ENCODE data around the gene SRBD1. TPM values are rescaled to one million over a fixed set of nuclear protein-coding genes. Genes with fewer than 3 reads are reported as not detected.

SRBD1 gene
- polyA plus RNA-seq, 1 donor from 2014 or later, result 5.3 TPM

DNA sequence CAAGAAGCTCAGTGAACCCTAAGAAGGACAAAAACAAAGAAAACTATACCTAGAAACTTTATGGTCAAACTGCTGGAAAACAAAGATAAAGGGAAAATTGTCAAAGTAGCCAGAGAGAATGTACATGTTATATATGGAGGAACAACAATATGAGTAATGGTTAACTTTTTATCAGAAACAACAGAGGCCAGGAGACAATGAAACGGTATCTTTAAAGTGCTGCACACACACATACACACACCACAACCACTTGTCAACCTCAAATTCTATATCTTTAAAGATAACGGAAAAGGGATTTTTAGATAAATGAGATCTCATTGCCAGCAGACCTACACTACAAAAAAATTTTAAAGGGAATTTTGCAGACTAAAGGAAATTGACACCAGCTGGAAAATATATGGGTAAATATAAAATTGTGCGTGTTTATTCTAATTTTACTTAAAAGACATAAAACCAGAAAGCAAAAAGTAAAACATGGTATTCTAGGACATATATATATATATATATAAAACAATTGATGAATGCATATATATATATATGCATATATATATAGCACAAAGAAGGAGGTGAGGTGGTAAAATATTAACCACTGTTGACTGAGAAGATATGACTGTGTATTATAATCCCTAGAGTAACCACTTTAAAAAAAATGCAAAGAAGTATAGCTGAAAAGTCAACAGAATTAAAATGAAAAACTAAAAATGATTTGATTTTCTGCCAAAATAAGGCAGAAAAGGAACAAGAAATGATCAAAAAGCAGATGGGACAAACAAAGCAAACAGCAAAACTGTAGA, 172.0 kb downstream of the SRBD1 start:
- Histone ChIP-seq H3K36me3 (ENCODE audit: insufficient read depth, low read length) (no peaks in the 10 kb centered on the region), H3K9me3 (ENCODE audit: low read length) (no peaks in the 10 kb centered on the region), H3K4me3 (ENCODE audit: low read length) (no peak overlapping the region), H3K9me2 (ENCODE audit: insufficient read depth, low read length) (no peaks in the 10 kb centered on the region), H3F3A (ENCODE audit: insufficient read depth, low read length, poor library complexity, severe bottlenecking) (no peaks in the 10 kb centered on the region), H4K20me1 (ENCODE audit: insufficient read depth) (no peaks in the 10 kb centered on the region), H3K79me2 (replicated peaks; ENCODE audit: insufficient read depth, low read length) (no peaks in the 10 kb centered on the region), H3K4me2 (ENCODE audit: low read length) (no peak overlapping the region), H3K9ac (ENCODE audit: low read length) (no peak overlapping the region), H3K27ac (ENCODE audit: low read length) (no peak overlapping the region), H2AFZ (ENCODE audit: low read depth, low read length) (no peak overlapping the region), H3K27me3 (ENCODE audit: insufficient read depth, low read depth, low read length) (no peaks in the 10 kb centered on the region)
- TF ChIP-seq MXI1 (conservative IDR thresholded peaks at IDR 0.05; ENCODE audit: poor library complexity, severe bottlenecking) (no peak), EZH2 (IDR thresholded peaks at IDR 0.05; ENCODE audit: borderline replicate concordance, insufficient read depth, low read length, poor library complexity, severe bottlenecking) (no peak), EP300 (conservative IDR thresholded peaks at IDR 0.05; ENCODE audit: poor library complexity, severe bottlenecking) (no peak), POLR2AphosphoS5 (IDR thresholded peaks at IDR 0.05) (no peak), TAF1 (IDR thresholded peaks at IDR 0.05; ENCODE audit: low read depth) (no peak), SMC3 (conservative IDR thresholded peaks at IDR 0.05; ENCODE audit: poor library complexity) (no peak), RAD21 (conservative IDR thresholded peaks at IDR 0.05) (no peak)
- TF ChIP-seq, protein P1, sequence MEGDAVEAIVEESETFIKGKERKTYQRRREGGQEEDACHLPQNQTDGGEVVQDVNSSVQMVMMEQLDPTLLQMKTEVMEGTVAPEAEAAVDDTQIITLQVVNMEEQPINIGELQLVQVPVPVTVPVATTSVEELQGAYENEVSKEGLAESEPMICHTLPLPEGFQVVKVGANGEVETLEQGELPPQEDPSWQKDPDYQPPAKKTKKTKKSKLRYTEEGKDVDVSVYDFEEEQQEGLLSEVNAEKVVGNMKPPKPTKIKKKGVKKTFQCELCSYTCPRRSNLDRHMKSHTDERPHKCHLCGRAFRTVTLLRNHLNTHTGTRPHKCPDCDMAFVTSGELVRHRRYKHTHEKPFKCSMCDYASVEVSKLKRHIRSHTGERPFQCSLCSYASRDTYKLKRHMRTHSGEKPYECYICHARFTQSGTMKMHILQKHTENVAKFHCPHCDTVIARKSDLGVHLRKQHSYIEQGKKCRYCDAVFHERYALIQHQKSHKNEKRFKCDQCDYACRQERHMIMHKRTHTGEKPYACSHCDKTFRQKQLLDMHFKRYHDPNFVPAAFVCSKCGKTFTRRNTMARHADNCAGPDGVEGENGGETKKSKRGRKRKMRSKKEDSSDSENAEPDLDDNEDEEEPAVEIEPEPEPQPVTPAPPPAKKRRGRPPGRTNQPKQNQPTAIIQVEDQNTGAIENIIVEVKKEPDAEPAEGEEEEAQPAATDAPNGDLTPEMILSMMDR (IDR thresholded peaks at IDR 0.05; ENCODE audit: poor library complexity, severe bottlenecking), result no peak
- TF ChIP-seq, protein P2, sequence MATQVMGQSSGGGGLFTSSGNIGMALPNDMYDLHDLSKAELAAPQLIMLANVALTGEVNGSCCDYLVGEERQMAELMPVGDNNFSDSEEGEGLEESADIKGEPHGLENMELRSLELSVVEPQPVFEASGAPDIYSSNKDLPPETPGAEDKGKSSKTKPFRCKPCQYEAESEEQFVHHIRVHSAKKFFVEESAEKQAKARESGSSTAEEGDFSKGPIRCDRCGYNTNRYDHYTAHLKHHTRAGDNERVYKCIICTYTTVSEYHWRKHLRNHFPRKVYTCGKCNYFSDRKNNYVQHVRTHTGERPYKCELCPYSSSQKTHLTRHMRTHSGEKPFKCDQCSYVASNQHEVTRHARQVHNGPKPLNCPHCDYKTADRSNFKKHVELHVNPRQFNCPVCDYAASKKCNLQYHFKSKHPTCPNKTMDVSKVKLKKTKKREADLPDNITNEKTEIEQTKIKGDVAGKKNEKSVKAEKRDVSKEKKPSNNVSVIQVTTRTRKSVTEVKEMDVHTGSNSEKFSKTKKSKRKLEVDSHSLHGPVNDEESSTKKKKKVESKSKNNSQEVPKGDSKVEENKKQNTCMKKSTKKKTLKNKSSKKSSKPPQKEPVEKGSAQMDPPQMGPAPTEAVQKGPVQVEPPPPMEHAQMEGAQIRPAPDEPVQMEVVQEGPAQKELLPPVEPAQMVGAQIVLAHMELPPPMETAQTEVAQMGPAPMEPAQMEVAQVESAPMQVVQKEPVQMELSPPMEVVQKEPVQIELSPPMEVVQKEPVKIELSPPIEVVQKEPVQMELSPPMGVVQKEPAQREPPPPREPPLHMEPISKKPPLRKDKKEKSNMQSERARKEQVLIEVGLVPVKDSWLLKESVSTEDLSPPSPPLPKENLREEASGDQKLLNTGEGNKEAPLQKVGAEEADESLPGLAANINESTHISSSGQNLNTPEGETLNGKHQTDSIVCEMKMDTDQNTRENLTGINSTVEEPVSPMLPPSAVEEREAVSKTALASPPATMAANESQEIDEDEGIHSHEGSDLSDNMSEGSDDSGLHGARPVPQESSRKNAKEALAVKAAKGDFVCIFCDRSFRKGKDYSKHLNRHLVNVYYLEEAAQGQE (IDR thresholded peaks at IDR 0.05; ENCODE audit: borderline replicate concordance), result no peak

DNA sequence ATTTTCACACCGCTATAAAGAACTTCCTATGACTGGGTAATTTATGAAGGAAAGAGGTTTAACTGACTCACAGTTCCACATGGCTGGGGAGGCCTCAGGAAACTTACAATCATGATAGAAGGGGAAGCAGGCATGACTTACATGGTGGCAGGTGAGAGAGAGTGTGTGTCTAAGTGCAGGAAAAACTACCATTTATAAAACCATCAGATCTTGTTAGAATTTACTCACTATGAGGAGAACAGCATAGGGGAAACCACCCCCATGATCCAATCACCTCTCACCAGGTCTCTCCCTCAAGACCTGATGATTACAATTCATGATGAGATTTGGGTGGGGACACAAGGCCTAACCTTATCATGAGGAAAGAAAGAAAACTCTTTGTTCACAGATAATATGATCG, 174.6 kb downstream of the SRBD1 start:
- Histone ChIP-seq H3K4me2 (ENCODE audit: low read length) (no peak overlapping the region), H3K27ac (ENCODE audit: low read length) (no peak overlapping the region), H3K9me2 (ENCODE audit: insufficient read depth, low read length) (no peaks in the 10 kb centered on the region), H3K9me3 (ENCODE audit: low read length) (no peaks in the 10 kb centered on the region), H3K79me2 (replicated peaks; ENCODE audit: insufficient read depth, low read length) (no peaks in the 10 kb centered on the region), H3K27me3 (ENCODE audit: insufficient read depth, low read depth, low read length) (no peaks in the 10 kb centered on the region), H3K36me3 (ENCODE audit: insufficient read depth, low read length) (no peaks in the 10 kb centered on the region), H4K20me1 (ENCODE audit: insufficient read depth) (no peaks in the 10 kb centered on the region), H3K4me3 (ENCODE audit: low read length) (no peak overlapping the region), H2AFZ (ENCODE audit: low read depth, low read length) (no peak overlapping the region), H3K9ac (ENCODE audit: low read length) (no peak overlapping the region), H3F3A (ENCODE audit: insufficient read depth, low read length, poor library complexity, severe bottlenecking) (no peaks in the 10 kb centered on the region)
- no peak for TF ChIP-seq RAD21 (conservative IDR thresholded peaks at IDR 0.05)
- TF ChIP-seq, protein P1 (IDR thresholded peaks at IDR 0.05; ENCODE audit: poor library complexity, severe bottlenecking), result no peak
- TF ChIP-seq MXI1 (conservative IDR thresholded peaks at IDR 0.05; ENCODE audit: poor library complexity, severe bottlenecking), result no peak
- TF ChIP-seq TAF1 (IDR thresholded peaks at IDR 0.05; ENCODE audit: low read depth), result no peak
- TF ChIP-seq EP300 (conservative IDR thresholded peaks at IDR 0.05; ENCODE audit: poor library complexity, severe bottlenecking), result no peak
- no peak for TF ChIP-seq SMC3 (conservative IDR thresholded peaks at IDR 0.05; ENCODE audit: poor library complexity)
- TF ChIP-seq, protein P2 (IDR thresholded peaks at IDR 0.05; ENCODE audit: borderline replicate concordance), result no peak
- no peak for TF ChIP-seq EZH2 (IDR thresholded peaks at IDR 0.05; ENCODE audit: borderline replicate concordance, insufficient read depth, low read length, poor library complexity, severe bottlenecking)
- TF ChIP-seq POLR2AphosphoS5 (IDR thresholded peaks at IDR 0.05), result no peak

Measured in neural cell (in vitro differentiated cells).